Measurements from ENCODE around the gene CCDC43.

DNA sequence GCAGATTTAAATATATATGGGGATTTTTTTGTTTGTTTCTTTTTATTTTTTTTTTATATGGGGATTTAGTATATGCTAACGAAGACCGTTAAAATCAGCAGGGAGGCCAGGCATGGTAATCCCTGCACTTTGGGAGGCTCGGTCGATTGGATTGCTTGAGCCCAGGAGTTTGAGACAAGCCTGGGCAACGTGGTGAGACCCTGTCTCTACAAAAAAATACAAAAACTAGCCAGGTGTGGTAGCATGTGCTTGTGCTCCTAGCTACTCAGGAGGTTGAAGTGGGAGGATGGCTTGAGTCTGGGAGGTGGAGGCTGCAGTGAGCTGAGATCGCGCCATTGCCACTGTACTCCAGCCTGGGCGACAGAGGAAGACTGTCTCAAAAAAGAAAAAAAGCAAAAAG is 55.6 kb downstream of the CCDC43 start:
- TF ChIP-seq, protein P1, sequence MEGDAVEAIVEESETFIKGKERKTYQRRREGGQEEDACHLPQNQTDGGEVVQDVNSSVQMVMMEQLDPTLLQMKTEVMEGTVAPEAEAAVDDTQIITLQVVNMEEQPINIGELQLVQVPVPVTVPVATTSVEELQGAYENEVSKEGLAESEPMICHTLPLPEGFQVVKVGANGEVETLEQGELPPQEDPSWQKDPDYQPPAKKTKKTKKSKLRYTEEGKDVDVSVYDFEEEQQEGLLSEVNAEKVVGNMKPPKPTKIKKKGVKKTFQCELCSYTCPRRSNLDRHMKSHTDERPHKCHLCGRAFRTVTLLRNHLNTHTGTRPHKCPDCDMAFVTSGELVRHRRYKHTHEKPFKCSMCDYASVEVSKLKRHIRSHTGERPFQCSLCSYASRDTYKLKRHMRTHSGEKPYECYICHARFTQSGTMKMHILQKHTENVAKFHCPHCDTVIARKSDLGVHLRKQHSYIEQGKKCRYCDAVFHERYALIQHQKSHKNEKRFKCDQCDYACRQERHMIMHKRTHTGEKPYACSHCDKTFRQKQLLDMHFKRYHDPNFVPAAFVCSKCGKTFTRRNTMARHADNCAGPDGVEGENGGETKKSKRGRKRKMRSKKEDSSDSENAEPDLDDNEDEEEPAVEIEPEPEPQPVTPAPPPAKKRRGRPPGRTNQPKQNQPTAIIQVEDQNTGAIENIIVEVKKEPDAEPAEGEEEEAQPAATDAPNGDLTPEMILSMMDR (conservative IDR thresholded peaks at IDR 0.05 in 1 of 2, IDR thresholded peaks at IDR 0.05 in 1 of 2; ENCODE audit: extremely low read depth in 1 of 2, insufficient read depth in 1 of 2, low read depth in 1 of 2, low read length in 2 of 2), result no peak
- TF ChIP-seq EZH2 (IDR thresholded peaks at IDR 0.05; ENCODE audit: borderline replicate concordance, low read length), result no peak

All from mammary epithelial cell (primary cell).